ENCODE results near the gene MRPL42. TPM values are rescaled to one million over a fixed set of nuclear protein-coding genes. Genes with fewer than 3 reads are reported as not detected.

MRPL42 gene
- total RNA-seq, 2 donors from 2014 or later, result 11.9 to 21.4 TPM

DNA sequence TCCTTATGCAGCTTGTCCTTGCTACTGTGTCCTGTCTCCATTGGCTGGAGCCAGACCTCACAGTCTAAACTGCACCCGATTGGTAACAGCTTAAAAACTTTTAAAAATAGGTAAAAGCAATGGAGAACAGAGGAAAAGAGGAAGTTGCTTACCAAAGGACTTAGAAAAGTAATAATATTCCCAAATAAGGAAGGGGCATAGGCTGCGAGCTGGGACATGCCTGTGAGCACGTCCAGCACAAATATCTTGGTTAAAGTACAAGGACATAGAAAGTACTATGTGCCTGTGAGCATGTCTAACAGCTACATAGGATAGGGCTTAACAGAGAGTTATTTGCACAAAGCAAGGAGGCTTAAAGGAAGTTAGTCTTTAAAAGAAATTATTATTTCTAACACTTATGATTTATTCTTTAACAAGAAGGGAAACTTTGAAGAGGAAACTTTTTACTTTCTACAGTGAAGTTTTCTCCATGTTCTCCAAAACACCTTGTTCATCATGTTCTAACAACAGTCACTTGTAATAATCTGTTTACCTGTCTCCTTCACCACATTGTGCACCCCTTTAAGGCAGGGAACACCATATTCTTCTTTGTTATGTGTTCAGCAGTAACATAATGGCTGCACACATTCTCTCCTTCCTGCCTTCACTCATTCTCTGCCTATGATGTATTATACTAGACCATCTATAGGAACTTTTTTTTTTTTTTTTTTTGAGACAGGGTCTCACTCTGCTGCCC is 15.7 kb upstream of the MRPL42 start:
- Histone ChIP-seq H3K36me3 (replicated peaks in 1 of 2; ENCODE audit: insufficient read depth in 1 of 2, low read depth in 2 of 2) (no peaks in the 10 kb centered on the region), H3K27ac (no peak overlapping the region), H3K9me3 (no peaks in the 10 kb centered on the region), H3K27me3 (no peaks in the 10 kb centered on the region), H3K4me1 (peaks cover 3% of the 10 kb centered on the region), H3K4me3 (no peak overlapping the region)
- WGBS, 2 donors, result 45 to 48% methylated on average over 3 of the region's 3 CpGs
- intact Hi-C loops (cut with DNase I), result no loop called here
- DNase-seq, result no peak
- TF ChIP-seq POLR2A (IDR thresholded peaks at IDR 0.05), result no peak
- TF ChIP-seq, protein P1, sequence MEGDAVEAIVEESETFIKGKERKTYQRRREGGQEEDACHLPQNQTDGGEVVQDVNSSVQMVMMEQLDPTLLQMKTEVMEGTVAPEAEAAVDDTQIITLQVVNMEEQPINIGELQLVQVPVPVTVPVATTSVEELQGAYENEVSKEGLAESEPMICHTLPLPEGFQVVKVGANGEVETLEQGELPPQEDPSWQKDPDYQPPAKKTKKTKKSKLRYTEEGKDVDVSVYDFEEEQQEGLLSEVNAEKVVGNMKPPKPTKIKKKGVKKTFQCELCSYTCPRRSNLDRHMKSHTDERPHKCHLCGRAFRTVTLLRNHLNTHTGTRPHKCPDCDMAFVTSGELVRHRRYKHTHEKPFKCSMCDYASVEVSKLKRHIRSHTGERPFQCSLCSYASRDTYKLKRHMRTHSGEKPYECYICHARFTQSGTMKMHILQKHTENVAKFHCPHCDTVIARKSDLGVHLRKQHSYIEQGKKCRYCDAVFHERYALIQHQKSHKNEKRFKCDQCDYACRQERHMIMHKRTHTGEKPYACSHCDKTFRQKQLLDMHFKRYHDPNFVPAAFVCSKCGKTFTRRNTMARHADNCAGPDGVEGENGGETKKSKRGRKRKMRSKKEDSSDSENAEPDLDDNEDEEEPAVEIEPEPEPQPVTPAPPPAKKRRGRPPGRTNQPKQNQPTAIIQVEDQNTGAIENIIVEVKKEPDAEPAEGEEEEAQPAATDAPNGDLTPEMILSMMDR (IDR thresholded peaks at IDR 0.05), result no peak
- ATAC-seq, result no peak

DNA sequence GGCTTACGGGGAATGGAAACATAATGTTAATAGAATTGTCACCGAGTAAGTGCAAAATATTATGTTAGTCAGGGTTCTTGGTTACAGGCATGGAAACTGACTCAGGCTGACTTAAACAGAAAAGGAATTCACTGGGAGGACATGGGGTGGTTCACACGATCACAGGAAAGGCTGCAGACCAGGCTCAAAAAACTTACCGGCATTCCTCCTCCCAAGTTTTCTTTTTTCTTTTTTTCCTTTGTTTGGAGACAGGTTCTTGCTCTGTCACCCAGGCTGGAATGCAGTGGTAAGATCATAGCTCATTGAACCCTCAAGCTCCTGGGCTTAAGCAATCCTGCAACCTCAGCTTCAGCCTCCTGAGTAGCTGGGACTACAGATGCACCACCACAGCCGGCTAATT is 13.7 kb upstream of the MRPL42 start:
- no peaks in the 10 kb centered on the region for H3K27me3 ChIP-seq
- H3K4me1 ChIP-seq, result peaks cover 3% of the 10 kb centered on the region
- intact Hi-C loops (cut with DNase I), result no loop called here
- no peak for ATAC-seq
- TF ChIP-seq POLR2A (IDR thresholded peaks at IDR 0.05), result no peak
- TF ChIP-seq, protein P1 (IDR thresholded peaks at IDR 0.05), result no peak
- DNase-seq, result no peak
- no peaks in the 10 kb centered on the region for H3K9me3 ChIP-seq
- no peak overlapping the region for H3K27ac ChIP-seq
- H3K36me3 ChIP-seq (replicated peaks in 1 of 2; ENCODE audit: insufficient read depth in 1 of 2, low read depth in 2 of 2), result no peaks in the 10 kb centered on the region
- H3K4me3 ChIP-seq, result no peak overlapping the region
- 72 to 78% methylated on average over 5 of the region's 5 CpGs for WGBS, 2 donors

DNA sequence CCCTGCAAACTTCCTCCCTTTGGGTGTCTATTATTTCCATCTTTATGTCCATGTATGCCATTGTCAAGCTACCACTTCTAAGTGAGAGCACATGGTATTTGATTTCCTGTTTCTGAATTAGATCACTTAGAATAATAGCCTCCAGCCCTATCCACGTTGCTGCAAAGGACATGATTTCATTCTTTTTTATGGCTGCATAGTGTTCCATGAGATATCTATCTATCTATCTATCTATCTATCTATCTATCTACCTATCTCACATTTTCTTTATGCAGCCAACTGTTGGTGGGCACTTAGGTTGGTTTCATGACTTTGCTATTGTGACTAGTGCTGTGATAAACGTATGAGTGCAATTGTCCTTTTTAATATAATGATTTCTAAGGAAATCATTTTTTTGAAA is 11.2 kb upstream of the MRPL42 start:
- no peak overlapping the region for H3K4me3 ChIP-seq
- no peak for ATAC-seq
- WGBS, 2 donors, result 60 to 65% methylated on average over 2 of the region's 2 CpGs
- H3K9me3 ChIP-seq, result no peaks in the 10 kb centered on the region
- H3K4me1 ChIP-seq, result no peaks in the 10 kb centered on the region
- no peak for TF ChIP-seq POLR2A (IDR thresholded peaks at IDR 0.05)
- TF ChIP-seq, protein P1 (IDR thresholded peaks at IDR 0.05), result no peak
- no peak overlapping the region for H3K27ac ChIP-seq
- DNase-seq, result no peak
- intact Hi-C loops (cut with DNase I), result no loop called here
- H3K36me3 ChIP-seq (replicated peaks in 1 of 2; ENCODE audit: insufficient read depth in 1 of 2, low read depth in 2 of 2), result no peaks in the 10 kb centered on the region
- no peaks in the 10 kb centered on the region for H3K27me3 ChIP-seq

DNA sequence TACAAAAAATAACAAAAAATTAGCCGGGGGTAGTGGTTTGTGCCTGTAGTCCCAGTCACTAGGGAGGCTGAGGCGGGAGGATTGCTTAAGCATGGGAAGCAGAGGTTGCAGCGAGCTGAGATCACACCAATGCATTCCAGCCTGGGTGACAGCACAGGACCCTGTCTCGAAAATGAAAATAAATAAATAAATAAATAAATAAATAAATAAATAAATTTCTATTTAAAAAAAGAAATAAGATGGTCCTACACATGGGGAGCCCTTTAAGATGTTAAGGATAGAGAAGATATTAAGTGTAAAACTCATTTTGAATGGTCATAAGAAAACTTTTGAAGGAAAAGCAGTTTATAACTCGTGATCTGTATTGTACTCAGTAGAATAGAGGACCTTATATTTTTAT is 8.2 kb upstream of the MRPL42 start:
- no peaks in the 10 kb centered on the region for H3K36me3 ChIP-seq (replicated peaks in 1 of 2; ENCODE audit: insufficient read depth in 1 of 2, low read depth in 2 of 2)
- DNase-seq (no peak), ATAC-seq (no peak)
- no peak overlapping the region for H3K27ac ChIP-seq
- no peaks in the 10 kb centered on the region for H3K9me3 ChIP-seq
- H3K4me1 ChIP-seq, result no peaks in the 10 kb centered on the region
- WGBS, 2 donors, result 85% methylated on average over 5 of the region's 5 CpGs
- intact Hi-C loops (cut with DNase I), result no loop called here
- H3K4me3 ChIP-seq, result no peak overlapping the region
- H3K27me3 ChIP-seq, result no peaks in the 10 kb centered on the region
- no peak for TF ChIP-seq POLR2A (IDR thresholded peaks at IDR 0.05)
- TF ChIP-seq, protein P1 (IDR thresholded peaks at IDR 0.05), result no peak

DNA sequence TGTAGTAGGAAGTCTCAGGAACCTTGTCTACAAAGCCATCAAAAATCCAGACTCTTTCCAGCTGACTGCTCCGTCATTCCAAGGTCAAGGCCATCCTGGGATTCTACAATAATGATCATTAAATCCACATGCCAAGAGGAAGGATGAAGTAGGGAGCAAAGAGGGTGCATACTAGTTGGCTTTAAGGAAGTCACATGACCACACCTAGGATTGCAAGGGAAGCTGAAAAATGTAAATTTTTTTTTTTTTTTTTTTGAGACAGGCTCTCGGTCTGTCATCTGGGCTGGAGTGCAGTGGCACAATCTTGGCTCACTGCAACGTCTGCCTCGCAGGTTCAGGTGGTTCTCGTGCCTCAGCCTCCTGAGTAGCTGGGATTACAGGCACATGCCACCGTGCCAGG is 7.3 kb upstream of the MRPL42 start:
- intact Hi-C loops (cut with DNase I), result no loop called here
- TF ChIP-seq, protein P1 (IDR thresholded peaks at IDR 0.05), result no peak
- no peak for TF ChIP-seq POLR2A (IDR thresholded peaks at IDR 0.05)
- Histone ChIP-seq H3K36me3 (replicated peaks in 1 of 2; ENCODE audit: insufficient read depth in 1 of 2, low read depth in 2 of 2) (no peaks in the 10 kb centered on the region), H3K27me3 (no peaks in the 10 kb centered on the region), H3K27ac (no peak overlapping the region), H3K9me3 (no peaks in the 10 kb centered on the region), H3K4me3 (no peak overlapping the region), H3K4me1 (no peaks in the 10 kb centered on the region)
- DNase-seq (no peak), ATAC-seq (no peak)
- WGBS, 2 donors, result 31 to 33% methylated on average over 6 of the region's 6 CpGs

All from body of pancreas (tissue), 4 donors.